GM19468 (cell line): ENCODE data around the gene BDH1.
"Not testable (repeated sequence)": the region's sequence is repeated elsewhere in the genome, so short reads cannot be mapped to it uniquely, and the experiment has no call there.

Experiments used
- ATAC-seq: cut with Tn5 transposase; IDR thresholded peaks from one replicate; pipeline ENCODE4 v1.9.1; 2021; ENCODE audit warnings: mild to moderate bottlenecking, moderate library complexity, moderate number of reproducible peaks; ENCODE audit not compliant: unreplicated experiment; ENCODE audit errors: extremely low read depth

BDH1 gene

GRCh38 chr3:197493049-197493448, 62.7 kb downstream of the BDH1 start:
- no peak for ATAC-seq

GRCh38 chr3:197491923-197492664, 63.7 kb downstream of the BDH1 start:
- no peak for ATAC-seq

DNA sequence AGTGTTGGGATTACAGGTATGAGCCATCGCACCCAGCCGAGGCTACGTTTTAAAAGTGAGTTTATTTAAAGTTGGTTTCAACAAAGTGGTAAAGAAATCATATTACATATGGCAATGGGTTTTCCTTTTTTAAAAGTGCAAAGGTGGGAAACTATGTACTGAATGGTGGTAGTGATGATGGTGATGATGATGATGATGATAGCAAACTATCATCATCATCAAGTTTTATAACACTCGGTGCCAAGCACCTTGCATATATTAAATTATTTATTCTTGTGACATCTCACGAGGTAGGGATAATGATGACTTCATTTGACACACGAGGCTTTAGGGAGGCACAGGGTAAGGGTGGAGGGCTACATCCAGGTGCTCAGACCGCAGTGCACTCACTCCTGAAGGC, 64.3 kb downstream of the BDH1 start:
- no peak for ATAC-seq

GRCh38 chr3:197490098-197491058, 65.4 kb downstream of the BDH1 start:
- no peak for ATAC-seq

- ATAC-seq, result no peak
Observed at GRCh38 chr3:197487911-197488391, 67.8 kb downstream of the BDH1 start.

GRCh38 chr3:197486861-197487260, 68.9 kb downstream of the BDH1 start:
- ATAC-seq, result no peak

GRCh38 chr3:197485143-197485542, 70.6 kb downstream of the BDH1 start:
- no peak for ATAC-seq

GRCh38 chr3:197484204-197484901, 71.4 kb downstream of the BDH1 start:
- ATAC-seq, result no peak

DNA sequence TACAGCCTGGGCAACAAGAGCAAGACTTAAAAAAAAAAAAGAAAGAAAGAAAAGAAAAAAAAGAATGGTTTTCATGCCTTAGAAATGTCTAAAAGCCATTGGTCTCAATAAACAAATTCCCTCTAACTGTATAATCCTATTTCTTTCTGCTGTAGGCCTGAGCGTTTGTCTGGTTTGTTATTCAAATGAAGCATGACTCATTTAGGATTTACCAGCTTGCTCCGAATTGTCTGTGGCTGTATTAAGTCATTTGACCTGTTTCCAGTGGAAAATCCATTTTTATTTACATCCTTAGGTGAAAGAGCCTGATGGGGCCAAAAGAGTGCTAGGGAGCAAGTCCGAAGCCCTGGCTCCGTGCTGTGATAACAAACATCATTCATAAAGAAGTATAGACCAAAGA, 73.8 kb downstream of the BDH1 start:
- ATAC-seq, result no peak

GRCh38 chr3:197480320-197480719, 75.4 kb downstream of the BDH1 start:
- no peak for ATAC-seq

GRCh38 chr3:197478746-197479668, 76.8 kb downstream of the BDH1 start:
- no peak for ATAC-seq

DNA sequence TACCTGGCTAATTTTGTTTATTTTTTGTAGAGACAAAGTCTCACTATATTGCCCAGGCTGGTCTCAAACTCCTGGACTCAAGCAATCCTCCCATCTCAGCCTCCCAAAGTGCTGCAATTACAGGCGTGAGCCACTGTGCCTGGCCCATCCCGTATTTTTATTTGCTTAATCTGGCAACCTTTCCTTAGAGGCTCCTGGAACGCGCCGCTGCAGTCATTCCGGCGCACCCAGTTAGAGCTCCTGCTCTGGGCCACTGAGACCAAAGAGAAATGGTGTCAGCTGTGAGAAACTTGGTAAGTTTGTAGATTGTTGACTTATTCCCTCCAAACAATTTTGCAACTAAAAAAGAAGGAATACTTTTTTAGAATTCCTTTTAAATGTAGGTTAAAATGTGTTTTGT, 78.0 kb downstream of the BDH1 start:
- ATAC-seq, result not testable (repeated sequence)

- ATAC-seq, result no peak
Observed at GRCh38 chr3:197475997-197476525, 79.7 kb downstream of the BDH1 start.

- no peak for ATAC-seq
Observed at GRCh38 chr3:197475514-197475913, 80.3 kb downstream of the BDH1 start.

DNA sequence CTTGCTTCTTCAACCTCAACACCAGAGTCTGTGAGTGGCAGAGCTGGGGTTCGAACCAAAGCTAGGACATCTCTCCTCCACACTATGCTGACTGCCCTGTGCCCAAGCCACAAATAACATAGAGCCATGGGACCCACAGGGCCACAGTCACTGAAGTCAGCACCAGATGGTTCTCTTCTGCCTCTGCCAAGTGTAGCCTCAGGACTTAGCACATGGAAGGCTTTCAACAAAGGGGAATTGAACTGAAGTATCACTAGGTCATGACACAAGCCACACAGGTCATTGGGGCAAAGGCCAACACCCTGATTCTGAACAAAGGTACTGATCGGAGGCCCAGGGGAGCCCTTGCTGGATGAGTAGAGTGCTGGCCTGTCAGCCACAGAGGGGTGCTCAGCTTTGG, 83.6 kb downstream of the BDH1 start:
- ATAC-seq, result no peak

DNA sequence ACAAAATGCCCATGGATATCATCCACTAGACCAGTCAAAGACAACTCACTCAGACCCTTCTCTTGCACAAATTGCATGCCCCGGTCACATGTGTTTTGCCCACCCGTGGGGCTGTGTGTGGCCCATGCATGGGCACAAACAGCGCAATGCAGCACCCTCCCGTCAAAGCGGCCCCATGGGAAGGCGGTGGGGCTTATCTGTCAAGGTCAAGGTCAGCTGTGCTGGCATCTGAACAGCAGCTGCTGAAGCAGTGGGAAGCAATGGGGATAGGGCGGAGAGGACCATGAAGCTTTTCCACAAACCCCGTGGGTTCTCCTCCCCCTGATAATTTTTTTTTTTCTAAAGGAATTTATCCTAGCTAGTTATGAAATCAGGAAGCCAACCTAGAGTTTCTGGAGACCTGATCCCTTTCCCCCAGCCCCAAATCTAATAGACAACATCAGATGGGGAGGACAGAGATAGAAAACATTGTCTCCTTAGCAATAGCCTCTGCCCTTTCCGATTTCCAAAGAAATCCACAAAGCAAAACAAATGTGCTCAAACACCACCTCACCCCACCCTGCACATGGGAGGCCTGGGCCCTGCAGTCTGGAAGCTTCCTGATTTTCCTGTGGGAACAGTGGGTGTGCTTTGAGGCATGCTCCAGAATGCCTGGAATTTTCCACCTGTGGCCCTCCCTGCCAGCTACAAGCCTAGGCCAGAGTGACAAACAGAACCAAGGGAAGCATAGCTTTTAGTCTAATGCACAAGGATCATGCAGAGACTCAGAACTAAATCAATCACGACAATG, 84.4 kb downstream of the BDH1 start:
- no peak for ATAC-seq

- ATAC-seq, result no peak
Observed at GRCh38 chr3:197468866-197469382, 86.8 kb downstream of the BDH1 start.

DNA sequence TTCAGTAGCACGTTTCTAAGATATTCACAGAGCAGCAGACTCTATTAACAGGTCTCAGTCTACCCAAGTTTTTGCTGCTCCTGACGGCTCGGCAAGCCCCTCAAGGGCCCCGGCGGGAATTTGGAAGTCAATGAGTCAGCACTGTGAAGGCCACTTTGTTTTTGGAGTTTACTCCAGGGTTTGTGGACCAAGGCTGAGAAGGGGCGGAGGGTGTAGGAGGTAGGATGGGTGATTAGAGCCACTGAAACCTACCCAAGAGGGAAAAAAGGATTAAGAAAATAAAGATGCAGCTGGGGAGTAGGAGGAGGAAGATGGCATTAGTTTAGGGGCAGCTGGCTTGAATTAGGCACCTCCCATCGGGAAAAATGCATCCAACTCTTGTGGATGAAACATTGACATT, 87.6 kb downstream of the BDH1 start:
- ATAC-seq, result no peak
